GM18867 (cell line): Measurements from ENCODE around the gene URB1.
"Not testable (repeated sequence)": the region's sequence is repeated elsewhere in the genome, so short reads cannot be mapped to it uniquely, and the experiment has no call there.

Experiments
- ATAC-seq: cut with Tn5 transposase; IDR thresholded peaks from one replicate; pipeline ENCODE4 v1.9.1; 2021; ENCODE audit warnings: mild to moderate bottlenecking, moderate library complexity; ENCODE audit not compliant: unreplicated experiment

URB1 gene

DNA sequence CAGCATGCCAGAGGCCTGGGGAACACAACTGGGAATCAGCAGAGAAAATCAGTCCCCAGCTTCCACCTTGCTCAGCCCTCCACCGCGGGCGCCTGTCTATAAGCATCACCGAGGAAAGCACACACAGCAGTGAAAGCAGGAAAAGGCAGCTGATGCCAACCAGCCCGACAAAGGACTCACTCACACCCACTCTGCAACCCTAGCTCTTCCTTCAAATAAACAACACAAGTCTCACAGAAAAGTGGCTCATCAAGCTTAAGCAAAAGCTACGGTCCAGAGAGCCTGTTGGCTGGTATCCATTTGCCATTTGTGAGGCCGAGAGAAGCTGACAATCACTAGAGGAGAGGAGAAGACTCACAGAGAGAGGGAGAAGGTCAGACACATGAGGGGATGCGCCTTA, 67.1 kb downstream of the URB1 start:
- no peak for ATAC-seq

DNA sequence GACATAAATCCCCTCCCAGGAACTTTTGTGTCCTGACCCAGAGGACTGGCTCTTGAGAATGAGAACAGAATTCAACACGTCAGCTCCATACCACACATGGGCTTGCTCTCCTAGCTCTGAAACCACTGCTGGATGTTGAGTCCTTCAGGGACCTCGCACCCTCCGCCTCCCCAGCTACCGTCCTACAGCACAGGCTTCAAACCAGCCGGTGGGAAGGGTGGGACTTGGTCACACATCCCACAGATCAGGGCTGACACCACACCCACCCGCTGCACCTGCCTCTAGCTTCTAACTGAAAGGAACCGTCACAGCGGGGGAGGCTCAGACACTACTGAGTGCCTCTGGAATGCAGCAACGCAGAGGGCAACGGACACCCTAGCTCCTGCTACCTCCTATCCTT, 70.1 kb downstream of the URB1 start:
- ATAC-seq, result no peak

DNA sequence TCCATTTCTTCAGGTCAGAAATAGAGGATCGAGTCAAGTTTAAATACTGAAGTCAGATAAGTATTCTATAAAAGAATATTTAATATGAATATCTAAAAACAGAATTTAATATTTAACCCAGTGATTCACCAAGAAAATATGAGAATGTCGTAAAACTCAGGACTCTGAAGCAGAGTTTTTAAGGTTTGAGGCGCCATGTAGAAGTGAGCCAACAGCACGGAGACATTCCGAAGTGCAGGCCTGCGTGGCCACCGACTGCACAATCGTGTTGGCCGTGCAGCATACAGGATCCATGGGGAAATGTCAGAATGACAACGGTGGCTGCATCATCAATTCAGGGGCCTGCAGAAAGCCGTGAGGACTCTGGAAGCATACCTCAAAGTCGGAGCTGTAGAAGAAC, 70.7 kb downstream of the URB1 start:
- no peak for ATAC-seq

DNA sequence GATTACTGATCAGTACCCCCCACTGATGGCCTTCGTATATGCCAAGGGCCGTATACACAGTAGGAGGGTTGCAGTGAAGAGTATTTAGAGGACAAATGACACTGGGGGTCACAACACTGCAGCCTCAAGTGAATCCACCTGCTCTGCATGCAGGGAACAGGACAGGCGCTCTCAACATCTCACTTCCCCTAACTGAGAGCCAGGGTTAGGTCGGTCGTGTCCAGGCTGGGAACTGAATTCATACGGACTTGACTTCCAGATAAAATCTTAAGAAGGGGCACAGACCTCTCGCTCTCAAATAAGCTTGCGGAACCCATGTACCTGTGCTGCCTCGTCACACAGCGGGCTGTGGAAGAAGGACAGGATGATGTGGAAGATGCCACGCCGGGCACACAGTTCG, 71.3 kb downstream of the URB1 start:
- ATAC-seq, result no peak

DNA sequence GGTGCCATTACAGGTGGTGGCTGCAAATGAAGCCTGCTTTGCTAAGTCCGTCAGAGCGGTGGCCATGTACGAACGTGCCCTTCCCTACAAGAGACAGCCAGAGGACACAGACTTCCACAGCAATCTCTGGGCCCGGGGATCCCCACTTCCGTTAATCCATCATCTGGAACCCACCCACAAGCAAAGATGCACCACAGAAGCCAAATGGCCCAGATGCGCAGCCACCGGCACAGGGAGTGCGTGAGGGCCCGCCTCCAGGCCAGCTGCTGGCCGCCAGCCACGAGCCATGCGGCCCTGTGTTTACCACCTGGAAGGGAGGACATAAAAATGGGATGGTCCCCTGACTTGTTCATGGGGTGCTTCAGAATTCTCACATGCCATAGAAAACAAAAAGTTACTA, 72.1 kb downstream of the URB1 start:
- ATAC-seq, result no peak

DNA sequence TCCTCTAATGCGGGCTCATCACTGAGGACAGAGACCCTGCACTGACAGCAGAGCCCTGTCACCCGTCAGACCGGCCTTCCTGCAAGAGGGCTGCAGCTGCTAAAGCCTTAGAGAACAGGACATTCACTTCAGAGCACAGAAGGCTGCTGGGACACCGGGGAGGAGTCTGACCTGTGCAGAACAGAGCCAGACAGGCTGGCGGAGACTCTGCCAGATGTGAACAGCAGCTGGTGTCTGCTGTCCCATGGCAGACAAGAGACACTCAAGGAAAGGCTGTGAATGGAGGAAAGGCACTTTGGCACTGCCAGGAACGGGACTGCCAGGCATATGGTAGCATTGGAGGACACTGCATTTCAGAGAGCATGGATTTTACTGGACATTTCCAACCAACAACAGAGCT, 72.8 kb downstream of the URB1 start:
- no peak for ATAC-seq

DNA sequence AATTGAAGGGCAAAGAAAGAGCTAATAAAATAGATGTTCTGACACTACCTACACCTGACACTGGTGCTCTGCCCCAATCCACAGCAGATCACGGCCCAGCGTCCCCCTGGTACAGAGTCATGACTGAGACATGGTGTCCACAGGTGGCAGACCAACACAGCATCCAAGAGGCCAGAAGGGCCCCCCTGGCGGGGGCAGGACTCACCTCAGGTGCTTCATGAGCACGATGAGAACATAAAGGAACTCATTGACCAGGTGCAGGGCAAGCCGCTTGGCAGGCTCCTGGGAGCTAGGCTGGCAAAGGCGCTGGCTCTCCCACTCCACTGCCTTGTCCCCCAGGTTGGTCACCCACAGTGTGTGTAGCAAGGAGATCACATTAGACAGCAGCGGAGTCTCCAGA, 73.8 kb downstream of the URB1 start:
- ATAC-seq, result no peak

DNA sequence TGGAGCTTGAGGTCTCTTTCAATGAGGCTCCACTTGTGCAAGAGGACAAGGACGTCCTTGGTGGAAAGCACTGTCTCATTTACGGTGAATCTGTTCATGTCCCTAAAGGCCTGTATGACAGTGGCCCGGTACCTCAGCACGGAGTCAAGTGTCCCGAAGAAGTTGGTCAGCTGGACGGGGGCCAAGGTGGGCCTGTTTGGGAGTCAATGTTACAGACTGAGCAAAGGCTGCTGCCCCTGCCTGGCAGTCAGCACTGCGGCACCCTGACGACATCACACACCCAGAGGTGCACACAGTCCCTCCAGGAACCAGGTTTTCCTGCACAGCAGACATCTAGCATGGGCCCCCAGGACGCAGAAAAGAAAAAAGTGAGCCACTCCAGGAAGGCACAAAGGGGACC, 75.1 kb downstream of the URB1 start:
- no peak for ATAC-seq

DNA sequence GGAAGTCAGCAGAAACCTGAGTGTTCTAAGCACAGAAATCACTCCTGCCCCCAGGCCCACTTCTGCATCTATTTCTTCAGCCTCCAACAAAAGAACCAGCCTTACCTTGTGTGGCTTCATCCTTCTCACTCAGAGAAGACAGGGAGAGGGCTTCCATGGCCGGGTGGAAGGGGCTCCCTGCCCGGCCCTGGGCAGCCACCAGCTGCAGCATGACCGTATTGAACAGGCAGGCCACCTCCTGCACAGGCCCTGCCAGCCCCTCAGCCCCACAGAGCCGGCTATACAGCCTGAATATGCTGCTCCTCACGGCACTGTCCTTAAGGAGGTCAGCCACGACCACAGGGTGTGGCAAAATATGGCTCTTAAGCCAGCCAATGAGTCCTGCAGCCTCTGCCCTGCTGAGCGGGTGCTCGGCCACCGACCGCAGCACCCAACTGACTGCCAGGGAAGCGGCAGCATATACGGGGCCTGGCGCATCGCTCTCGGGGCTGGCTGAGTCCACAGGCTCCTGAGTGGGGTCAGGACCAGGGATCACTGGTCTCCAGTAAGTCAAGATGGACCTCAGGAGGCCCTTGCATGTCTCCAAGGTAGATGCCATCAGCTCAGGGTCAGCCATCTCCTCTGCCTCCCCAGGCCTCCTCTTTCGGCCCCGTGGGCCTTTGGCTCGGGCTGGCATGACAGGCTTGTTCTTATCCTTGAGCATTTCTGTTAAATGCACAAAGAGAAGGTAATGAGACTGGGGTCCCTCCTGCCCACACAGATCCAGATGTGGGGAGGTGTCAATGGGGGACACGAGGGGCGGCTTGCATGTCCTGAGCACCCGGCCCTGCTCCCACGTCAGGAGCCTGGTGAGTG, 76.2 kb downstream of the URB1 start:
- ATAC-seq, result no peak

DNA sequence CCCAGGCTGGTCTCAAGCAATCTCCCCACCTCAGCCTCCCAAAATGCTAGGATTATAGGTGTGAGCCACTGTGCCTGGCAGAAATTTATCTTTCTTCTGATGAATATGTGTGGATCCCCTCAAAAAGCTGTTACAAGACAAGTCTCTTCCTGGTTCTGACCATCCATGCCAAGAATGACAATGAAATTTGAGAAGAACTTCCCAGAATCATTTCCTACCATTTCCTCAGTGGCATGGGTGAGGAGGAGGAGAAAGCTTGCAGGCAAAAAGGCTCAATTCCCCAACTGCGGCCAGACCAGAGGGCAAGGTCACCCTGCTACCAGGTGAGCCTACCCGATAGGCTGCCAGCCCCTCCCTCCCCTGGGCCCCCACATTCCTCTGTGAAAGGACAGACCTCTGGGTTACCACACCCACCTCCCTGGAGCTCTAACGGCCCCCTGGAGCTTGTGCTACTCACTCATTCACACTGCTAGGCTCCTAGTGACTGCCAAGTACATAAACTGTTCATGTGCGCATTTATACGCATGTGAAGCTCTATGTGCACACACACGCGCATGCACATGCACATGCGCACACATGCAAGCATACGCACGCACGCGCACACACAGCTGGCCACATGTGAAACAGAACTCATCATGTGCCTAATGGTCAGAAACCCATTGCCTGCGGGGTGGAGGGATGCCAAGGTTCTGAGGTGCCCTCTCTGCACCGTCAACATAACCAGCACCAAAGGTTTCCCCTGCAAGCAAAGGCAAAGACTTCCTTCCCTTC, 77.1 kb downstream of the URB1 start:
- ATAC-seq, result no peak

DNA sequence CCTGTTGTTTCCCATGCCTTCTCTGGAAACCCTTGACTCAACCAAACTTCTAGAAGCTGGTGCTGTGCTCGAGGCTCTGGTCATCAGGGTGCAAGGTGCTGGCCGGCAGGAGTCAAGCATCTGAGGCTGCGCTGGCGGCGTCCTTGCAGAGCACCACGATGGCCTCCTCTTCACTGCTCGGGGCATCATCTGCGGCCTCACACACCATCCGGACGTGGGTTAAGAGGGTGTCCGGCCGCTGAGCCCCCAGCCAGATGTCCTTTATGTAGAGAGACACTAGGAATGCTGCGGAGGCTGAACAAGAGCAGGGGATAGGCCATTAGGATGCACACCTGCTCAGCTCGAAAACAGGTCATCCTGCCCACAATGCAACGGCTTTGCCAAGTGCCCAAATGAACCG, 78.0 kb downstream of the URB1 start:
- no peak for ATAC-seq

DNA sequence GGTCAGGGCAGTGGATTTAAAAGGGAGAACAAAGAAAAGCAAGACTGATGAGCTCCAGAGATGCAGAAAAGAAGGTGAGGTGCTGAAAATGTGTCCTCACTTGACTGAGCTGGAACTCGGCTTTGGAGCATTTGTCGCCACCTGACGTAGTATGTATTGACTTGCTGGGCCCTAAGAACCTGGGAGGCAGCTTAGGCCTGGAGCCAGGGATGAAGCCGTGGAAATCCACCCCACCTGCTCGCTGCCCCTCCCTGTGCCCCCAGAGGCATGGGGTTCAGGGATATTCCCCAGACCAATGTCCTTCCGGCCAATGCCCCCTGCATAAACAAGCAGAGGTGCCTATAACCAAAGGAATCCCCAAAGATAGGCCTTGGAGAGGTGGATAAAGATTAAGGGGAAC, 79.8 kb downstream of the URB1 start:
- no peak for ATAC-seq

DNA sequence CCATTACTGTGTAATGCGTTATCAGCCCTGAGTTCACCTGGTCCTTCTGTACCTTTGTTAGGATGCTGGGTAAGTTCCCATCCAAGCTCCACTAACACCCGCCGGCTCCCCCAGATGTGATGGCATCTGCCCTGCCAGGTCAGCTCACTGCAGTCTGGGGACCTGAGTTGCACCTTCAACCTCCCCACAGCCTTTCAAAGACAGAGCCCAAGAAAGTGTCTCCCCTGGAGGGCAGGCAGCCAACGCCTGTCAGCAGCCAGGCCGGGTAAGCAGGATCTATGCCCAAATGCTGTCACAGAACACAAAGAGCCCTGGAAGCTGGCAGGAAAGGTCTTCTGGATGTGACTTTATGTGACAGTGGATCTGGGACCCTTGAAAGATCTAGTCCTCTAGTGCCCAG, 80.5 kb downstream of the URB1 start:
- no peak for ATAC-seq

DNA sequence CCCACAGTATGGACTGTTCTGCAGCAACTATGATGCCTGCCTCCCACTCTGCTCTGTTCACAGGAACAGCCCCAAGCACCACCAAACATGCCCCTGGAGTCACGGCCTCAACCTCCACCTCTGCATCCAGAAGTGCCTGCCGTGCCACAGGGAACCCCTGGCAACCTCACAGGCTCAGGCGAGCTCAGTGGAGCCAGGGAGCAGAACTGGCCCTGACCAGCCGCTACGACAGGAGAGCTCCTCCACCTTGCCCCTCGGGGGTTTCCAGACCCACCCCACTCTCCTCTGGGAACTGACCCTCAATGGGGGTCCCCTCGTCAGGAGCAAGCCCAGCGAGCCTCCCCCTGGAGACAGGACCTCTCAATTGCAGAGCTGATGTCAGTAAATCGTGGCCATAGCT, 81.2 kb downstream of the URB1 start:
- ATAC-seq, result no peak

DNA sequence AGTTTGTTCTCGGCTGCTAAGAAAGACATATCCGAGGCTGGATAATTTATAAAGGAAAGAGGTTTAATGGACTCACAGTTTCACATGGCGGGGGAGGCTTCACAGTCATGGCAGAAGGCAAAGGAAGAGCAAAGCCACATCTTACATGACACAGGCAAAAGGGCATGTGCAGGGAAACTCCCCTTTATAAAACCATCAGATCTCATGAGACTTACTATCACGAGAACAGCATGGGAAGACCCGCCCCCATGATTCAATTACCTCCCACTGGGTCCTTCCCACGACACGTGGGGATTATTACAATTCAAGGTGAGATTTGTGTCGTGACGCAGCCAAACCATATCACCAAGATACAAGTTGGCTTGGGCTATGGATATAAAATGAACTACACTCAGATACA, 81.8 kb downstream of the URB1 start:
- not testable (repeated sequence) for ATAC-seq

DNA sequence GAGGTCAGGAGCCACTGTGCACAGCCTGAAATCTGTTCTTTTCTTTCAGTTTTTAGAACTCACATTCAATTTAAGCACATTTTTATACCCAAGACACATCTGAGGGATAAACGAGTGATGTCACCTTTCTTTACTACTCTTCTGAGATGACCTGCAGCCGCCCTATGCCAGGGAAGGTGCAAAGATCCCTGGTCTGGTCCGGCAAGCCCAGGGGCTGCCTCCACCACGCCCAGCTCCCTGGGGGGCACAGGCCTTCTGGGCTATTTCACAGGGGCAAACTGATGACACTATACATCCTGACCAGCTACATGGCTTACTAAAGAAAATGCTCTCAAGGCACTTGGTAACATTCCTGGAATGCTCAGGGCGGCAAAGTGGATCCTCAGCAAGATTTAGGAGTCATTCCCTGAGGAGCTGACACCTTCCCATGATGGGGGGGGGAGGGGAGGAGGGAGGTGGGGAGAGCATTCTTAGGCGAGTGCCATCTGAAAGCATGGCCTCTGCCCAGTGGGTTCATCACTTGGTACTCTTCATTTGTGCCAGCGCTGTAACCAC, 82.8 kb downstream of the URB1 start:
- no peak for ATAC-seq

DNA sequence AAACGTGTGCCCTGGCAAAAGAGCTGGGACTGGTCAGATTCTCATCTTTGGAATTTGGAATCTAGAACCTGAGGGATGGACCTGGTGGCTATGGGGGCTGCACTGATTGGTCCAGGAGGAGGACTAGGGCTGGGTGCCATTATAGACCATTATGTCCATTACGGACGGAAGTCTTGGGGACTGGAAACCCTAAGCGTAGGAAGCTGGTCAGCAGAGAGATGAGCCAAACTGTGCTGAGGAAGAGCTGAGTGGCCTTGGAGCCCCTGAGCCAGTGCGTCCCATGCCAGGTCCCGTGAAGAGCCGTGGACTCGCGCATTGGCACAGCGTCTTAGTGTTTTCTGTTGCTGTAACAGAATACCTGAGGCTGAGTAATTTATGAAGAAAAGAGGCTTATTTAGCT, 84.1 kb downstream of the URB1 start:
- no peak for ATAC-seq

DNA sequence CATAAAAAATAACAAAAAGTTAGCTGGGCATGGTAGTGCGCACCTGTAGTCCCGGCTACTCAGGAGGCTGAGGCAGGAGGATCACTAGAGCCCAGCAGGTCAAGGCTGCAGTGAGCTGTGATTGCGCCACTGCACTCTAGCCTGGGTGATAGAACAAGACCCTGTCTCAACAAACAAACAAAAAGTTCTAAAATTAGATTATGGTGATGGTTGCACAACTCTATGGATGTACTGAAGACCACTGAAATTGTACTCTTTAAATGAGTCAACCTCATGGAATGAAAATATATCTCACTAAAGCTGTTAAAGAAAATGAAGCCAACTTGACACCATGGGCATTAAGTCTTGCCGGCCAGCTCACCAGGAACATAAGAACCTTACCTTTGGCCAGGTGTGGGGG, 85.1 kb downstream of the URB1 start:
- ATAC-seq, result no peak

DNA sequence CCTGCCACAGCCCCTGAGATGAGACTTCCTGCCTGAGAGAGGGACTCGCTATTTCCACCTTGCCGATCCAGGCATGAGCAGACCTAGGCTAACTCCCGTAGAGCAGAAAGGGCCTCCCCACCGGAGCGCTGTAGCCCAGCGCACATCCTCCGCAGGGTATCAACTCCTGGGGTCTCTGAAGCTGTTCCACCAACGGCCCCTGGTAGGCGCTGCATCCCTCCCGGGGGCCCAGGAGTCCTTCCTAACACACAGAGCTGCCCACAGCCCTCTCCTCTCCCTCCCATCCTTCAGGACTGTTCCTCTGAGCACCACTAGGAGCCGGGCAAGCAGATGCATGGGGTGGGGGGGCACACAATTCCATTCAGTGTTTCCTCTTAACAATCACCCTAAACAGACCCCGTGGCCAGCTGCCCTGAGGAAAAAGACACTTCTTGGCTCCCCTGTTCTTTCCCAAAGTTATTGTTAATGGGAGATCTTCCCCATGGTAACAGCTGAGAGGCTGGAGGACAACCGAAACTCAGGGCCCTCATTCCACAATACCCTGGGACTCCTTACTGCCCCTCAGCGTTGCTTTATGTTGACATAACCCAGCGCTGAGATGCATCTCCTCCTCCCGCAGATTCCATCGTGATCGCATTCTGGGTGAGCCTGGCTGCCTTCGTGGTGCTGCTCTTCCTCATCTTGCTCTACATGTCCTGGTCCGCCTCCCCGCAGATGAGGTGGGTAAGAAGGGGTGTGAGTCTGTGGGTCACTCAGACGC, 86.6 kb downstream of the URB1 start:
- ATAC-seq, result no peak

DNA sequence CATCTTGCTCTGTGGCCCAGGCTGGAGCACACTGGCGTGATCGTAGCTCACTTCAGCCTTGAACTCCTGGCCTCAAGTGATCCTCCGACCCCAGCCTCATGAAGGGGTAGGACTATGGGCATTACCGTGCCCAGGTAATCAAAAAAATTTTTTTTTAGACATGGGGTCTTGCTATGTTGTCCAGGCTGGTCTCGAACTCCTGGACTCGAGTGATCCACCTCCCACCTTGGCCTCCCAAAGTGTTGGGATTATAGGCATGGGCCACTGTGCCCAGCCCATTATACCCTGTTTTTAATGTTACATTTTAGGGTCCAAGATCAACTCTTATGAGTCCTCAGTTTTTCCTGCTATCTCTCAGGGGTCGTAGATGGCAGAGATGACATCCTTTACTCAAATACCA, 87.8 kb downstream of the URB1 start:
- no peak for ATAC-seq

DNA sequence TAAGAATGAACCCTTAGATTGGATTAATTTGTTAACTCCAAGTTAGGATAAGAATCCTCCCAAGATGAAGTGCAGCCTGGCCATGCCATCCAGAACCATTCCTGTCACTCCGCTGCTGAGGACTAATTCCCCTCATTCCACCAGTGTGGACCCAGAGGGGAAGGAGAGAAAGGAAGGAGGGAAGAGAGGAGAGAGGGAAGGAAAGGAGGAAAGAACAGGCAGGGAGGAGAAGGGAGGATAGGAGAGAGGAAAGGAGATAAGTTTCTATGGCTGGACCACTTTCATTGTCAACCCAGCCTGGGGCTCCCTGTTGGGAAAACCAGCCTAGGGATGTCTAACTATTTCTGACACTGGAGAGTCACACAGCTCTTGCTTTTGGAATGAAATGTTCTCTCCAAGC, 89.4 kb downstream of the URB1 start:
- no peak for ATAC-seq
